WI38 (cell line): ENCODE measurements around the gene WDR17.

Experiments used
- H3K4me3 ChIP-seq: 2 replicates; pipeline ENCODE4 v1.5.1; 2011; ENCODE audit warnings: low read depth, mild to moderate bottlenecking, control low read depth, low read length
- TF ChIP-seq, protein P1 (sequence below): IDR thresholded peaks from 2 replicates; pipeline ENCODE4 v1.5.1; 2012; ENCODE audit warnings: low read depth, mild to moderate bottlenecking, control low read depth, low read length

WDR17 gene

DNA sequence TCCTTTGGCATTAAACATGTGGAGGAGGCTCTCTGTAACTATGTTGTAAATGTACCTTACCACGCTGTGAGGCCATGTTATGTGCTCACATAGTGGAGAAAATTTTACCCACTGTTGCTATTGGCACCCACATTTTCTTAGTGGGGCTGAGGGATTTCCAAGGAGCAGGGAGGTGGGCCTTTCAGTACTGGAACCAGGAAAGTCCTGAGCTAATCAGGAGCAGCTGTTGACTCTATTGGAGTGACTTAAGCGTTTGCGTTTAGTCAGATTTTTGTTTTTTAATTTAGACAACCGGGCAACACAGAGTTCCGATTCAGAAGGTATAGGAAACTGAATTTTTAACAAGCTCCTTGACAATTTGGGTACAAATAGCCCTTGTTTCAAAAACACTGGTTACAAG lies 30.7 kb upstream of the WDR17 start:
- no peak overlapping the region for H3K4me3 ChIP-seq
- TF ChIP-seq, protein P1, sequence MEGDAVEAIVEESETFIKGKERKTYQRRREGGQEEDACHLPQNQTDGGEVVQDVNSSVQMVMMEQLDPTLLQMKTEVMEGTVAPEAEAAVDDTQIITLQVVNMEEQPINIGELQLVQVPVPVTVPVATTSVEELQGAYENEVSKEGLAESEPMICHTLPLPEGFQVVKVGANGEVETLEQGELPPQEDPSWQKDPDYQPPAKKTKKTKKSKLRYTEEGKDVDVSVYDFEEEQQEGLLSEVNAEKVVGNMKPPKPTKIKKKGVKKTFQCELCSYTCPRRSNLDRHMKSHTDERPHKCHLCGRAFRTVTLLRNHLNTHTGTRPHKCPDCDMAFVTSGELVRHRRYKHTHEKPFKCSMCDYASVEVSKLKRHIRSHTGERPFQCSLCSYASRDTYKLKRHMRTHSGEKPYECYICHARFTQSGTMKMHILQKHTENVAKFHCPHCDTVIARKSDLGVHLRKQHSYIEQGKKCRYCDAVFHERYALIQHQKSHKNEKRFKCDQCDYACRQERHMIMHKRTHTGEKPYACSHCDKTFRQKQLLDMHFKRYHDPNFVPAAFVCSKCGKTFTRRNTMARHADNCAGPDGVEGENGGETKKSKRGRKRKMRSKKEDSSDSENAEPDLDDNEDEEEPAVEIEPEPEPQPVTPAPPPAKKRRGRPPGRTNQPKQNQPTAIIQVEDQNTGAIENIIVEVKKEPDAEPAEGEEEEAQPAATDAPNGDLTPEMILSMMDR: no peak

DNA sequence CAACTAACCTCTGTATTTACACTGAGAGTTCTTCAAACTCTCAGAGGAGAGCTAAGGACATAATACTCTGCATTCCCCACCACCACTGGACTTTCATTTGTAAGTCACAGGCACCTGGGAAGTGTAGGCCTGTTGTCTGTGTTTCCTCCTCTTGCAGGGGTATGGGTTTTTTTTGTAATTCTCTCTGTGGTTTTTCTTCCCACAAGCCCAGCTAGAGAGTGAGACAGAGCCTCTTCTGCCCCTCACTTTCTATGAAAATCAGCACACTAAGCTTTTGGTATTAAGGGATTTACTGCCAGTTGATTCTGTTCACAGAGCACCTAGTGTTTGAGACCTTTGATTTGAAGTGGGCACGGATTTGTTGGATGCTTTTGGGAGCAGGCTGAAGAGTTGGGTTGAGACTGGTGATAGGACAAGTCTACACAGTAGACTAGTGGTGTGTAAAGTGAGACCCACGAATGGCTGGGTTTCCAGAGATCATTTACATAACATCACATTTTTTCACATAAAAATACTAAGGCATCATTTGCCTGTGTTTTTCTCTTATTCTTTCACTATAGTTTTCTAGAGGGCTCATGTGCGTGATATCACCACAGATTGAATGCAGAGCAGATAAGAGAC lies 28.9 kb upstream of the WDR17 start:
- no peak overlapping the region for H3K4me3 ChIP-seq
- TF ChIP-seq, protein P1: no peak

DNA sequence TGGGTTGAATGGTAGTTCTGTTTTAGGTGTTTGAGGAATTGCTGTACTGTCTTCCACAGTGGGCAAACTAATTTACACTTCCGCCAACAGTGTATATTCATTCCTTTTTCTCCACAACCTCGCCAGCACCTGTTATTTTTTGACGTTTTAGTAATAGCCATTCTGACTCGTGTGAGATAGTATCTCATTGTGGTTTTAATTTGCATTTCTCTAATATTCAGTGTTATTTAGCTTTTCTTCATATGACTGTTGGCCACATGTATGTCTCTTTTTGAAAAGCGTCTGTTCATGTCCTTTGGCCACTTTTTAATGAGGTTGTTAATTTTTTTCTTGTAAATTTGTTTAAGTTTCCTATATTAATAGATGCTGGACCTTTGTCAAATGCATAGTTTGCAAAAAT lies 26.9 kb upstream of the WDR17 start:
- no peak overlapping the region for H3K4me3 ChIP-seq

DNA sequence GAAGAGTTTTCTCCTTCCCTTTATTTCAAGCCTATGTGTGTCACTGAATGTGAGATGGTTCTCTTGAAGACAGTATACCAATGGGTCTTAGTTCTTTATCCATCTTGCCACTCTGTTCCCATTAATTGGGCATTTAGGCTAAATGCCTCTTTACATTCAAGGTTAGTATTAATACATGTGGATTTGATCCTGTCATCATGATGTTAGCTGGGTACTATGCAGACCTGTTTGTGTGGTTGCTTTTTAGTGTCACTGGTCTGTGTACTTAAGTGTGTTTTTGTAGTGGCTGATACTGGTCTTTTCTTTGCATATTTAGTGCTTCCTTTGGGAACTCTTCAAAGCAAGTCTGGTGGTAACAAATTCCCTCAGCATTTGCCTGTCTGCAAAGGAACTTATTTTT lies 23.4 kb upstream of the WDR17 start:
- H3K4me3 ChIP-seq: no peak overlapping the region
- TF ChIP-seq, protein P1: no peak

More for the DNA sequence above, 26.9 kb upstream of the WDR17 start:
- TF ChIP-seq, protein P1: no peak

DNA sequence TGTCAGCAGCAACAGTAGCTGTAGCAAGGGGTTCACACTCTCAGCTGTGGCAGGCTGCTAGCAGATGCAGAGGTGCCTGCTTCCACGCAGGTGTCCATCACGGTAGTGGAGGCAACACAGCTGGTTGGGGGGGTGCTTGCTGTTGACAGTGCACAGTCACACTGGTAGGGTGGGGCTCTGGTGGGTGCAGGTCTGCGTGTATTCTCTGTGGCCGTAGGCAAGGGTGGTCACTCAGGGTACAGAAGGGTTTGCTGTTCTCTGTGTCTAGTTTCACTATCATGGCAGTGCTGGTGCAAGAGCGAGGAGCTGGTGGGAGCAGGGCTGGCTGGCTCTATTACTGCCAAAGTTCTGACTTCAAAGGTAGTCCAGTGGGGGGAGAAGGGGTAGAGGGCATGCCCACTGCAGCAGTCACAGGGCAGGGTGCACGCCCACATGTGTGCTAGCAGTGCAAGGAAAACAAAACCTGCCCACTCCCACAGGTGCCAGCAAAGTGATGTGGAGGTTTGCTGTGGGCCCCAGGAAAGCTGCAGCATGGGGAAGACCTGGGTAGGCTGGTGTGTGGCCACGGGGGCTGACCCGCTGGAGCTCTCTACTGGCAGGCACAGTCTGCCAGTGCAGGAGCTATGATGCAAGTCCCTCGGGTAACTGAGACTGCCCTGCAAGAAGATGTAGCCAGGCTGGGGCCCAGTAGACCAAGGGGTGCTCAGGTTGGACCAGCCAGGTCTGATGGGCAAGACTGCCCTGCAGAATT lies 21.6 kb upstream of the WDR17 start:
- TF ChIP-seq, protein P1: no peak
- H3K4me3 ChIP-seq: no peak overlapping the region

DNA sequence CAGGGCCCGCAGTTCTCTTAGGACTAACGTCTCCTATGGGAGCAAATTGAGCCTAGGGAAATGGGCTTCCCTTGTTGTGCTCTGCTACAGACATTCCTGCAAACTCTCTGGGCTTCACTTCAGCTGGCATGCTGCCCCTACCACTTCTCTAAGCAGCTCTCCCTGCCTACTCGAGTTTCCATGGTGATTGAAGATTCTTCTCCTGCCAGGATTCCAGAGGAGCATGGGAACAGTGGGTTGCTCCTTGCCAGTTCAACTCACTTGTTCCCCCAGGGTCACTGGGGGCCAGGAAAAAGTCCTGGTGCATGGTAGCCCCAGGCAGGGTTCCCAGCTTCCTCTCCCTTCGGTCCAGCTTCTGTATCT lies 21.1 kb upstream of the WDR17 start:
- H3K4me3 ChIP-seq: no peak overlapping the region
- TF ChIP-seq, protein P1: no peak

DNA sequence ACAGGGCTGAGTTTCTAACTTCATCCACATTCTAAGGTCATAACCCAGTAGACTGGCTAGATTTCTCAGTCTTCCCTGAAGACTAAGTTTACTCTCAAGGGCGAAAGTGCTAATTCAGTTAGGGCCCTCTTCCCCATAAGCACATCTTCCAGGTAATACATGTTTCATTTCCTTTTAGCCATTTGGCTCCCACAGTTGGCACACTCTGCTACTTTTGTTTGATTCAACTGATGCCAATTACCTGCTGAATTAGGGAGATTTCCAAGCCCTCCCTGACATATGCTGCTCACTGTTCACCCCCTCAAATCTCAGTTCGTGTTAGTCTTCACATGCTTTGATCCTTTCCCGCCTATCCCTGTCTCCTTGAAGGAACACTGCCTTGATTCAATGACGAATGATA lies 17.0 kb upstream of the WDR17 start:
- H3K4me3 ChIP-seq: no peak overlapping the region
- TF ChIP-seq, protein P1: no peak
